Measurements from ENCODE around the gene ATP6V1E1.

GRCh38 chr22:17581631-17582030 lies 46.9 kb downstream of the ATP6V1E1 start:
- TF ChIP-seq POLR2AphosphoS5 (IDR thresholded peaks at IDR 0.05; ENCODE audit: borderline replicate concordance, low read depth, low read length) (no peak), EZH2 (IDR thresholded peaks at IDR 0.05) (no peak), FOXP2 (optimal IDR thresholded peaks at IDR 0.05; ENCODE audit: control extremely low read depth, extremely low read length, insufficient read depth) (no peak)
